Gastrocnemius medialis (tissue), 4 donors: ENCODE data around the gene GMPPB. TPM values are rescaled to one million over a fixed set of nuclear protein-coding genes. Genes with fewer than 3 reads are reported as not detected.

ENCODE experiments used
- ATAC-seq, 2 donors: fragments of 150-250 bp; one replicate each; pipeline ENCODE4 v1.9.1; 2016
- DNase-seq, 2 donors: peaks; one replicate each; pipeline ENCODE4 v3.0.0-alpha.2; 2019
- H3K27ac ChIP-seq, 4 donors: fragments of 200-600 bp; sonication (generic); 1 replicate in 1 of 4; 2 replicates in 3 of 4; pipeline ENCODE4 v1.5.1; 2016 to 2018; ENCODE audit warnings: mild to moderate bottlenecking in 2 of 4, moderate library complexity in 1 of 4
- H3K27me3 ChIP-seq, 3 donors: fragments of 200-600 bp; sonication (generic) in 2 of 3; 1 replicate in 1 of 3; 2 replicates in 2 of 3; pipeline versions ENCODE4 v1.5.1 to v1.6.0; 2016 to 2019; ENCODE audit warnings: mild to moderate bottlenecking in 1 of 3, moderate library complexity in 1 of 3
- H3K36me3 ChIP-seq, 2 donors: fragments of 200-600 bp; sonication (generic) in 1 of 2; one replicate each; pipeline ENCODE4 v1.5.1; 2017 to 2018
- H3K4me1 ChIP-seq, 2 donors: fragments of 200-600 bp; sonication (generic) in 1 of 2; one replicate each; pipeline ENCODE4 v1.5.1; 2016 to 2017; ENCODE audit warnings: mild to moderate bottlenecking in 2 of 2
- H3K4me3 ChIP-seq, 4 donors: fragments of 200-600 bp; sonication (generic) in 3 of 4; 1 replicate in 1 of 4; 2 replicates in 3 of 4; pipeline ENCODE4 v1.5.1; 2016 to 2019; ENCODE audit warnings: mild to moderate bottlenecking in 2 of 4
- H3K9me3 ChIP-seq, 3 donors: fragments of 200-600 bp; sonication (generic) in 2 of 3; 1 replicate in 1 of 3; 2 replicates in 2 of 3; pipeline ENCODE4 v1.5.1; 2016 to 2019
- POLR2A ChIP-seq, 2 donors: fragments of 450-650 bp; IDR thresholded peaks; one replicate each; pipeline ENCODE4 v1.6.1; 2017; ENCODE audit warnings: antibody characterized with exemption in 2 of 2, mild to moderate bottlenecking in 2 of 2, moderate library complexity in 2 of 2
- in situ Hi-C, 4 donors: fragments of 200-750 bp; cut with MboI; loops; one replicate each; pipeline versions ENCODE4 v1.15.0 to v1.8.0; 2017; ENCODE audit warnings: low sequenced_read_pairs in 4 of 4
- intact Hi-C: fragments of 100-400 bp; cut with DNase I; formaldehyde crosslinking; loops from one replicate; pipeline ENCODE4 v1.15.1; 2023; ENCODE audit warnings: low total_unique reads
- total RNA-seq, 4 donors: library from RNA; depleted of rRNA; stranded (reverse); fragments of >200 nt; gene quantifications; one replicate each; pipeline versions ENCODE4 v1.1.0 to v1.2.3, GENCODE V29; 2016
- TF ChIP-seq, protein P1 (sequence below), 5 experiments: fragments of 450-650 bp in 3 of 5; fragments of 200-600 bp in 2 of 5; sonication (generic) in 2 of 5; IDR thresholded peaks in 4 of 5; conservative IDR thresholded peaks in 1 of 5; 1 replicate in 4 of 5; 2 replicates in 1 of 5; pipeline ENCODE4 v1.5.1; 2016 to 2019; ENCODE audit warnings: antibody characterized with exemption in 5 of 5, mild to moderate bottlenecking in 3 of 5, moderate library complexity in 3 of 5

Gene GMPPB
- total RNA-seq, 4 donors from 2014 or later = 14.2 to 26.1 (median 17.0) TPM

DNA sequence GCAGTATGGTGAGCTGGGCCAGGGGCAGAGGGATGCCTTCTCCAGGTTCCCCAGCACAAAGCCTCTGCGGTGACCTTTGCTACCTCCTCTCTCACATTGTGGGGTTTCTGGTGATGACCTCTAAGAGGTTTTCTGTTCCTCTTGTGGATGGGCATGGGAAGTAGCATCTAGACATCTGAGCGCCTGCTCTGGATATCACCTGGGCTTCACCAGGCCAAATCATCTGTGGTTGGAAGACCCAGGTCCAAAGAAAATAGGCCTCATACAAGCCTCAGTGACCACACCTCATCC lies 42.6 kb downstream of the GMPPB start:
- no peak for ATAC-seq
- peaks cover 0 to 77% of the 10 kb centered on the region in 2 donors for H3K36me3 ChIP-seq
- intact Hi-C loops = no loop called here

DNA sequence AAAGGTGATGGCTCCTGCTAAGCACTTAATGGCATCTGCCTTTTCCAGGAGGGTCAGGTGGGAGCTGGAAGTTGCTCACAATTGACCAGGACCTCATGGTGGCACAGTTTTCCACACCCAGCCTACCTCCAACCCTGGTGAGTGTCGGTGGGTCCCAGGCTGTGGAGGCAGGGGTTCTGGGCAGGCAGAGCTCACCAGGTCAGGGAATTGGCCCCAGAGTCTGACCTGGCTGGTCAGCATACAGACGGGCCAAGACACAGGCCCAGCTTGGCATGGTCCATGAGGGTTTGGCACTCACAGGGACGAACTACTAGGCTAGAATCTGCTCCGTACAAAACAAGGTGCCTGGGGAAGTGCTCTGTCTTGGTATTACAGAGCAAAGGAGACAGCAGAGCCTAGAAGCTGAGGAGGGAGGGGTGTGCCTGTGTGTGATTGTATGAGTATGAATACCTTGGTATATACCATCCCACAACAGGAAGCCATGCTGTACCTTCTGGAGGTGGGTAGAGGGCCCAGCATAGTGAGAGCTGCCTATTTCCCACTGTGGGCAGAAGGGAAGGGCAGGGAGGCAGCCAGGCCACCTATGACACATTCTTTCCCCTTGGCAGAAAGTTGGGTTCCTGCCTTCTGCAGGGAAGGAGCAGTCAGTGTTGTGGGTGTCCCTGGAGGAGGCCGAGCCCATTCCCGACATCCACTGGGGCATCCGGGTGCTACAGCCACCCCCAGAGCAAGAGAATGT lies 43.1 kb downstream of the GMPPB start:
- H3K36me3 ChIP-seq = peaks cover 0 to 82% of the 10 kb centered on the region in 2 donors
- in situ Hi-C loops (no loop called here), intact Hi-C loops (no loop called here)

More for the DNA sequence above, 42.6 kb downstream of the GMPPB start:
- TF ChIP-seq, protein P1, sequence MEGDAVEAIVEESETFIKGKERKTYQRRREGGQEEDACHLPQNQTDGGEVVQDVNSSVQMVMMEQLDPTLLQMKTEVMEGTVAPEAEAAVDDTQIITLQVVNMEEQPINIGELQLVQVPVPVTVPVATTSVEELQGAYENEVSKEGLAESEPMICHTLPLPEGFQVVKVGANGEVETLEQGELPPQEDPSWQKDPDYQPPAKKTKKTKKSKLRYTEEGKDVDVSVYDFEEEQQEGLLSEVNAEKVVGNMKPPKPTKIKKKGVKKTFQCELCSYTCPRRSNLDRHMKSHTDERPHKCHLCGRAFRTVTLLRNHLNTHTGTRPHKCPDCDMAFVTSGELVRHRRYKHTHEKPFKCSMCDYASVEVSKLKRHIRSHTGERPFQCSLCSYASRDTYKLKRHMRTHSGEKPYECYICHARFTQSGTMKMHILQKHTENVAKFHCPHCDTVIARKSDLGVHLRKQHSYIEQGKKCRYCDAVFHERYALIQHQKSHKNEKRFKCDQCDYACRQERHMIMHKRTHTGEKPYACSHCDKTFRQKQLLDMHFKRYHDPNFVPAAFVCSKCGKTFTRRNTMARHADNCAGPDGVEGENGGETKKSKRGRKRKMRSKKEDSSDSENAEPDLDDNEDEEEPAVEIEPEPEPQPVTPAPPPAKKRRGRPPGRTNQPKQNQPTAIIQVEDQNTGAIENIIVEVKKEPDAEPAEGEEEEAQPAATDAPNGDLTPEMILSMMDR (IDR thresholded peaks at IDR 0.05 in 4 of 5, conservative IDR thresholded peaks at IDR 0.05 in 1 of 5) = no peak
- TF ChIP-seq POLR2A (IDR thresholded peaks at IDR 0.05) = no peak
- peaks cover 0 to 2% of the 10 kb centered on the region in 2 donors for H3K4me1 ChIP-seq
- H3K27ac ChIP-seq = no peak overlapping the region
- no peak overlapping the region for H3K4me3 ChIP-seq
- peaks cover 0 to under 1% (median 0%) of the 10 kb centered on the region in 3 donors for H3K27me3 ChIP-seq
- H3K9me3 ChIP-seq = no peaks in the 10 kb centered on the region
- in situ Hi-C loops = no loop called here
- DNase-seq = no peak

DNA sequence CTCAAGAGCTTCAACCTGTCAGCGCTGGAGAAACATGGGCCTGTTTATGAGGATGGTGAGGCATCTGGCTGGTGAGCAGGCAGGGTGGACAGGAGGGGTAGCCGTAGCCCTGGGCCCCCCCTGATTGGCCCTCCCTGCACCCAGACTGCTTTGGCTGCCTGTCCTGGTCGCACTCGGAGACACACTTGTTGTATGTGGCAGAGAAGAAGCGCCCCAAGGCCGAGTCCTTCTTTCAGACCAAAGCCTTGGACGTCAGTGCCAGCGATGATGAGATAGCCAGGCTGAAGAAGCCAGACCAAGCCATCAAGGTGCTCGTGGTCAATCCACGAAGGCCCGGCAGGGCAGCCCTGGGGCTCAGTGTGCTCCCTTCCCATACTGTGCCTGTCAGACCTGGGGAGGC lies 47.8 kb downstream of the GMPPB start:
- Histone ChIP-seq H3K36me3 (peaks cover 0 to 54% of the 10 kb centered on the region in 2 donors), H3K27me3 (no peaks in the 10 kb centered on the region), H3K4me1 (peaks cover 16 to 17% of the 10 kb centered on the region in 2 donors), H3K9me3 (no peaks in the 10 kb centered on the region), H3K27ac (no peak overlapping the region), H3K4me3 (no peak overlapping the region)
- ATAC-seq = no peak
- no peak for TF ChIP-seq POLR2A (IDR thresholded peaks at IDR 0.05)
- TF ChIP-seq, protein P1 (IDR thresholded peaks at IDR 0.05 in 4 of 5, conservative IDR thresholded peaks at IDR 0.05 in 1 of 5) = no peak
- in situ Hi-C loops = loop anchor here in 3 of 4 donors (10.0 kb wide), 1 partner anchor 141 kb away; no protein-coding TSS in a partner anchor
- intact Hi-C loops = loop anchor here (2.0 kb wide), 1 partner anchor 13 kb away; the partner anchor contains the start of genes MST1 and RNF123
- DNase-seq = no peak

More for the DNA sequence above, 43.1 kb downstream of the GMPPB start:
- Histone ChIP-seq H3K9me3 (no peaks in the 10 kb centered on the region), H3K4me3 (no peak overlapping the region), H3K4me1 (peaks cover 0 to under 1% of the 10 kb centered on the region in 2 donors), H3K27me3 (no peaks in the 10 kb centered on the region), H3K27ac (no peak overlapping the region)
- TF ChIP-seq, protein P1 (IDR thresholded peaks at IDR 0.05 in 4 of 5, conservative IDR thresholded peaks at IDR 0.05 in 1 of 5) = no peak
- TF ChIP-seq POLR2A (IDR thresholded peaks at IDR 0.05) = no peak
- no peak for ATAC-seq
- no peak for DNase-seq

DNA sequence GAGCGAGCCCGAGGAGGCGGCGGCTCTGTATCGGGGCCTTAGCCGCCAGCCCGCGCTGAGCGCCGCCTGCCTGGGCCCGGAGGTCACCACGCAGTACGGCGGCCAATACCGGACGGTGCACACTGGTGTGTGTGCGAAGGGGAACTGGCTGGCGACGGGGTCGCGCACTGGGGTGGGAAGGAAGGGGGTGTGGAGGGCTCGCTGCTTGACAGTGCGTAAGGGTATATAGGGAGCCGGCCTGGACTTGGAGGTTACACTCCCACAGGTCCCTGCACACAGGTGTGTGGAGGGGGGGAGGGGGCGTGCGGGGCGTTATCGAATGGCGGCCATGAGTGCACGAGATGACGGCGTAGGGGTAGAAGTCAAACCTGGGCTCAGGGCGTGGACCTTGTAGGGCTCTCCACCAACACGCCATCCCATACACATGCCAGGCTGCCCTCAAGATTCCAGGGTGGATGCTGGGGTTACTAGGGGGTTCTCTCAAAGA lies 49.2 kb downstream of the GMPPB start:
- intact Hi-C loops = loop anchor here (2.0 to 5.0 kb wide), 4 partner anchors 14 to 652 kb away; partner anchors contain the start of genes DAG1, MST1, NDUFAF3 and QRICH1
- ATAC-seq = peak; percentile 6 to 26

More for the DNA sequence above, 49.2 kb downstream of the GMPPB start:
- peak overlapping the region; percentile 80 to 98 (median 92) for H3K4me3 ChIP-seq
- H3K36me3 ChIP-seq = peaks cover 0 to 41% of the 10 kb centered on the region in 2 donors
- in situ Hi-C loops = loop anchor here (5.0 to 10.0 kb wide), 2 partner anchors 137 to 140 kb away; no protein-coding TSS in a partner anchor
- no peaks in the 10 kb centered on the region for H3K9me3 ChIP-seq
- H3K27me3 ChIP-seq = no peaks in the 10 kb centered on the region
- no peak for DNase-seq
- no peak for TF ChIP-seq POLR2A (IDR thresholded peaks at IDR 0.05)
- TF ChIP-seq, protein P1 (IDR thresholded peaks at IDR 0.05 in 4 of 5, conservative IDR thresholded peaks at IDR 0.05 in 1 of 5) = peak in 1 of 5 experiments; percentile 19
- peaks cover 16 to 17% of the 10 kb centered on the region in 2 donors for H3K4me1 ChIP-seq
- peak overlapping the region; percentile 91 to 96 (median 94) for H3K27ac ChIP-seq
